ENCODE results near the gene STYXL1.
"Not testable (repeated sequence)": the region's sequence is repeated elsewhere in the genome, so short reads cannot be mapped to it uniquely, and the experiment has no call there.

The STYXL1 gene

DNA sequence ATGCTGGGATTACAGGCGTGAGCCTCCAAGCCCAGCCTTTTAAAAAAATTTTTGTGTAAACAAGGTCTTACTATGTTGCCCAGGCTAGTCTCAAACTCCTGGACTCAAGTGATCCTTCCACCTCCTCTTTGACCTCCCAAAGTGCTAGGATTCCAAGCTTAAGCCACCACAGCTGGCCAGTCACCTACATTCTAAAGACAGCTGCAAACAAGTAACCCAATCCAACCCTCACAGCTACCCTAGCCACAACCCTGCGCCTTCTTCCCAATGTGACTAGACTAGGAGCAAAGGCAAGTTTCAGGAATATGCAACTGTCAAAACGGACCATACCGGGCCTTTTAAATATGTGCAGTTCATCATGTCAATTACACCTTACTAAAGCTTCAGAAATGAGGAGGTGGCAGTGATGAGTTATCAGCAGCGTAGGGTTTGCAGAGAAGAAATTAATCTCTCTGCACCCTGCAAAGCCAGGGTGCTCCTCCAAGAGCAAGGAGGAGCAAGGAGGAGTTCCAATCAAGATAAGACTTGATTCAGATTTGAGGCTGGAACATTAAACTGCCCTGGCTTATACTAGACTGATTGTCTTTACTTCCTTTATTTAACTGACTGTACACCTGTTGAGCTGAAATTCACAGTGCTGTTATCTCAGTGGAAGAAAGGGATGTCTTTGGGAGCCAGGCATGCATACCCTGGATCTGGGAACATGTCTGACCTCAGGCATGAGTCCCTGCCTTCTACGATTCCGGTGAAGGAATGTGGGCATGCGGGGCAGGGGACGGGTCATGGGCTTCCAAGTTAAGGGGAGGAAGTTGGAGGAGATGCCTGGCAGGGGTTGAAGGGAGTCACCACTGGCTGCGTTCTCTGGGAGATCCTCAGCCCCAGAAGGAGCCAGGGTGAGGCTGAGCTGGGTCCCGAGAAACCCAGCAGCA is 37.9 kb downstream of the STYXL1 start:
- no peak; the same call in 2 of the 3 replicates for ATAC-seq (ENCODE audit: low read depth)
- no peaks in the 10 kb centered on the region for H3K27me3 ChIP-seq (ENCODE audit: insufficient read depth, poor library complexity, severe bottlenecking)
- TF ChIP-seq, protein P1, sequence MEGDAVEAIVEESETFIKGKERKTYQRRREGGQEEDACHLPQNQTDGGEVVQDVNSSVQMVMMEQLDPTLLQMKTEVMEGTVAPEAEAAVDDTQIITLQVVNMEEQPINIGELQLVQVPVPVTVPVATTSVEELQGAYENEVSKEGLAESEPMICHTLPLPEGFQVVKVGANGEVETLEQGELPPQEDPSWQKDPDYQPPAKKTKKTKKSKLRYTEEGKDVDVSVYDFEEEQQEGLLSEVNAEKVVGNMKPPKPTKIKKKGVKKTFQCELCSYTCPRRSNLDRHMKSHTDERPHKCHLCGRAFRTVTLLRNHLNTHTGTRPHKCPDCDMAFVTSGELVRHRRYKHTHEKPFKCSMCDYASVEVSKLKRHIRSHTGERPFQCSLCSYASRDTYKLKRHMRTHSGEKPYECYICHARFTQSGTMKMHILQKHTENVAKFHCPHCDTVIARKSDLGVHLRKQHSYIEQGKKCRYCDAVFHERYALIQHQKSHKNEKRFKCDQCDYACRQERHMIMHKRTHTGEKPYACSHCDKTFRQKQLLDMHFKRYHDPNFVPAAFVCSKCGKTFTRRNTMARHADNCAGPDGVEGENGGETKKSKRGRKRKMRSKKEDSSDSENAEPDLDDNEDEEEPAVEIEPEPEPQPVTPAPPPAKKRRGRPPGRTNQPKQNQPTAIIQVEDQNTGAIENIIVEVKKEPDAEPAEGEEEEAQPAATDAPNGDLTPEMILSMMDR (IDR thresholded peaks at IDR 0.05; ENCODE audit: poor library complexity, severe bottlenecking) = no peak
- no peak for DNase-seq (ENCODE audit: low spot score)
- H3K9me3 ChIP-seq (ENCODE audit: severe bottlenecking) = no peaks in the 10 kb centered on the region
- no peaks in the 10 kb centered on the region for H3K4me1 ChIP-seq (ENCODE audit: insufficient read depth, poor library complexity, severe bottlenecking)
- no peak overlapping the region for H3K4me3 ChIP-seq (ENCODE audit: severe bottlenecking)
- no peaks in the 10 kb centered on the region for H3K36me3 ChIP-seq (ENCODE audit: low read depth)
- no peak overlapping the region for H3K27ac ChIP-seq (ENCODE audit: poor library complexity, severe bottlenecking)

DNA sequence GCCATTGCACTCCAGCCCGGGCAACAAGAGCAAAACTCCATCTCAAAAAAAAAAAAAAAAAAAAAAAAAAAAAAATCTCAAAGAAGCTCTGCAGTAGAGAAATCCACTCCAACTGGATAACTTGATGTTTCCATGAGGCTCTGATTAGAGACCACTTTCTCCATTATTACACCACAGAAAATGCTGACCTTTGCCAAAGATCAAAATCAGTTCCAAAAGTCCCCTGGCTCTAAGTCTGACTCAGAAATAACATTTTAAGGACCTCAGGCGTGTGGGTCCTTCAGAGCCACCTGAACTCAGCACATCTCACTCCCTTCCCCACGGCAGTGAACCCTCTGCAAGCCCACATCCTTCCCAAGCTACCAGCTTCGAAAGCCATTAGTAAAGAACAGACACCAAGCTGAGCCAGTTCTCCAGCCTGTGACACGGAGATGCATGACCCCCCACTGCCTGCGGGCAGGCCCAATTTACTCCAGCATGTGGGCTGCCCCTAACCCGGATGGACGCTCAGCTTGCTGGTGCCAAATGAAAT is 39.6 kb downstream of the STYXL1 start:
- TF ChIP-seq, protein P1 (IDR thresholded peaks at IDR 0.05; ENCODE audit: poor library complexity, severe bottlenecking) = no peak
- Histone ChIP-seq H3K36me3 (ENCODE audit: low read depth) (peaks cover 5% of the 10 kb centered on the region; the same call in 1 of the 2 replicates), H3K27ac (ENCODE audit: poor library complexity, severe bottlenecking) (no peak overlapping the region), H3K4me1 (ENCODE audit: insufficient read depth, poor library complexity, severe bottlenecking) (no peaks in the 10 kb centered on the region), H3K9me3 (ENCODE audit: severe bottlenecking) (no peaks in the 10 kb centered on the region), H3K4me3 (ENCODE audit: severe bottlenecking) (no peak overlapping the region), H3K27me3 (ENCODE audit: insufficient read depth, poor library complexity, severe bottlenecking) (no peaks in the 10 kb centered on the region)
- DNase-seq (ENCODE audit: low spot score) = no peak
- ATAC-seq (ENCODE audit: low read depth) = no peak

DNA sequence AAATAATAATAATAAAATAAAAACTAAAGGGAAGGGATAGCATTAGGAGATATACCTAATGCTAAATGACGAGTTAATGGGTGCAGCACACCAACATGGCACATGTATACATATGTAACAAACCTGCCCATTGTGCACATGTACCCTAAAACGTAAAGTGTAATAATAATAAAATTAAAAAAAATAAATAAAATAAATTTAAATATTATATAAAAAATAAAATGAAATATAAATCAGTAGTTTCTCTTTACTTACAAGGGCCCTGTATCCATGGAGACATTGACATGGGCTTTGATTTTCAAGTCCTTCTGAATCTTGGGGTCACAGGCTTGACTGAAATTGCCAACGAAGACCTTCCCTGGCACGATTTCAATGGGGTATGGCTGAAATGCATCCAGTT is 42.8 kb downstream of the STYXL1 start:
- not testable (repeated sequence) for H3K4me3 ChIP-seq (ENCODE audit: severe bottlenecking); ATAC-seq (ENCODE audit: low read depth); H3K27ac ChIP-seq (ENCODE audit: poor library complexity, severe bottlenecking); H3K9me3 ChIP-seq (ENCODE audit: severe bottlenecking); H3K27me3 ChIP-seq (ENCODE audit: insufficient read depth, poor library complexity, severe bottlenecking); H3K36me3 ChIP-seq (ENCODE audit: low read depth); H3K4me1 ChIP-seq (ENCODE audit: insufficient read depth, poor library complexity, severe bottlenecking); DNase-seq (ENCODE audit: low spot score)

DNA sequence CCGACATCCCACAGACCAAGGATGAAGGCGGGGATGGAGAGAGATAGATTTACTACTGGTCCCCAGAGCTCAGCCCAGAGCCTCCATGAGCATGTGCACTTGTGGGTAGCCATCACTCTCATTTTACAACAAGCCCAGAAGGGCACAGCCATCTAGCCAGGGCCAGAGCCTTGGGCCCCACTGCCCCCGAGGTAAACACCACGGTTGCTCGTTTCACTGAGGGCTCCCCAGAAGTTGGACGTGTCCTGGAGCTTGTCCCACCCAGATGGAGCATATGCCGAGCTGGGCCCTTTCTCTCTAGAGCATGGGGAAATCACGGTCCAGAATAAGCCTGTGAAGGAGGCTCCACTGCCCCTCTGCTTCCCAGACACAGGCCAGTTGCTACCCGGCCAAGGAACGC is 44.4 kb downstream of the STYXL1 start:
- TF ChIP-seq, protein P1 (IDR thresholded peaks at IDR 0.05; ENCODE audit: poor library complexity, severe bottlenecking) = no peak
- ATAC-seq (ENCODE audit: low read depth) = no peak

DNA sequence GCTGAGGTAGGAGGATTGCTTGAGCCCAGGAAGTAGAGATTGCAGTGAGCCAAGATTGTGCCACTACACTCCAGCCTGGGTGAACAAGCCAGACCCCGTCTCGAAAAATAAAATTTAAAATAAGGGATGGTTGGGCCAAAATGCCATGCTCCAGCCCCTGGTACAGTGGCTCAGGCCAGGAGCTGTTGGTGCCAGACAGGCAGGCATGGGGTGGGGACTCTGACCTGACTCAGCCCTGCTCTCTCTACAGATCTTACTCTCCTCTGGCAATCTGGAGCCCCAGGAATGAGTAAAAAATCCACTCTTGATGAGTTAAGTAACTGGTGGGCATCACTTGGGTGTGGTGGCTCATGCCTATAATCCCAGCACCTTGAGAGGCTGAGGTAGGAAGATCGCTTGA is 45.0 kb downstream of the STYXL1 start:
- H3K9me3 ChIP-seq (ENCODE audit: severe bottlenecking) = no peaks in the 10 kb centered on the region
- no peaks in the 10 kb centered on the region for H3K27me3 ChIP-seq (ENCODE audit: insufficient read depth, poor library complexity, severe bottlenecking)
- H3K4me1 ChIP-seq (ENCODE audit: insufficient read depth, poor library complexity, severe bottlenecking) = no peaks in the 10 kb centered on the region
- H3K36me3 ChIP-seq (ENCODE audit: low read depth) = peaks cover 11% of the 10 kb centered on the region
- DNase-seq (ENCODE audit: low spot score) (no peak), ATAC-seq (ENCODE audit: low read depth) (no peak)
- H3K4me3 ChIP-seq (ENCODE audit: severe bottlenecking) = no peak overlapping the region
- TF ChIP-seq, protein P1 (IDR thresholded peaks at IDR 0.05; ENCODE audit: poor library complexity, severe bottlenecking) = no peak
- no peak overlapping the region for H3K27ac ChIP-seq (ENCODE audit: poor library complexity, severe bottlenecking)

More for the DNA sequence above, 44.4 kb downstream of the STYXL1 start:
- Histone ChIP-seq H3K4me1 (ENCODE audit: insufficient read depth, poor library complexity, severe bottlenecking) (no peaks in the 10 kb centered on the region), H3K4me3 (ENCODE audit: severe bottlenecking) (no peak overlapping the region), H3K36me3 (ENCODE audit: low read depth) (peaks cover 11% of the 10 kb centered on the region), H3K27ac (ENCODE audit: poor library complexity, severe bottlenecking) (no peak overlapping the region), H3K9me3 (ENCODE audit: severe bottlenecking) (no peaks in the 10 kb centered on the region), H3K27me3 (ENCODE audit: insufficient read depth, poor library complexity, severe bottlenecking) (no peaks in the 10 kb centered on the region)
- peak; percentile 16 for DNase-seq (ENCODE audit: low spot score)
